HG03060 (cell line): ENCODE data around the gene ANTXRL.
"Not testable (repeated sequence)": the region's sequence is repeated elsewhere in the genome, so short reads cannot be mapped to it uniquely, and the experiment has no call there.

Experiments
- ATAC-seq: cut with Tn5 transposase; IDR thresholded peaks from one replicate; pipeline ENCODE4 v1.9.1; 2021; ENCODE audit warnings: low read depth, moderate number of reproducible peaks; ENCODE audit not compliant: unreplicated experiment

The ANTXRL gene

DNA sequence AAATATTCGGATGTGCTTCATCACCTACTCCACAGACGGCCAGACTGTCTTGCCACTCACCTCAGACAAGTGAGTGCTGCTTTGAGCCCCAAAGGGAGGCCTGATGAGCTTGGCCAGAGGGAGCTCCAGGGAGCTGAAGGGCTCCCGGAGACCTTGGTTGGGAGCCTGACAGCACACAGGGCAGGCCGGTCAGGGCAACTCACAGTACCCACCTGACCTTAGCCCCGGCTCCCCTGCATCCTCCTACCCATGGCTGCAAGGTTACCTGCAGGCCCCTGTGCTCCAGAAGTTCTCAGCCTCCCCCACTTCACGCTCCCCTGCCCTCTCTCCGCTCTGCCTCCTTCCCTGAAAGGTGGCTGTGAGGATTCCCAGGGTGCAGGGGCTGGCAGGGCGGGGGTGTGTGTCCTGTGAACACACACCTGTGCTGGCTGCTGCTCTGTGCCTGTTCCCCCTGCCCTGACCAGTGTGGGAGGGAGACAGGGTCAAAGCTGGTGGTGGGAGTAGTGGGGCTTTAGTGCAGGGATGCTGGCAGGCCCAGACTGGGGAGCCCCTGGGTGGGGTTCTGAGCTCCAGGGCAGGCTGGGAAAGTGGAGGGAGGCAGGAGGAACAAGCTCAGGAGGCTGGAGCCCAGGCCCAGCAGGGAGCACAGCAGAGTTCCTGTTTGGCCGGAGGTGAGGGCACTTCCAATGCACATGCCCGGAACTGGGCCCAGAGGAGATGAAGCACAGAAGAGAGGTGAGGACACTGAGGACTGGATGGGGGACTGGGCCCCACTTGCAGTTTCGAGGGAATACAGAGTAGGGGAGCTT, 7.2 kb downstream of the ANTXRL start:
- ATAC-seq = no peak

DNA sequence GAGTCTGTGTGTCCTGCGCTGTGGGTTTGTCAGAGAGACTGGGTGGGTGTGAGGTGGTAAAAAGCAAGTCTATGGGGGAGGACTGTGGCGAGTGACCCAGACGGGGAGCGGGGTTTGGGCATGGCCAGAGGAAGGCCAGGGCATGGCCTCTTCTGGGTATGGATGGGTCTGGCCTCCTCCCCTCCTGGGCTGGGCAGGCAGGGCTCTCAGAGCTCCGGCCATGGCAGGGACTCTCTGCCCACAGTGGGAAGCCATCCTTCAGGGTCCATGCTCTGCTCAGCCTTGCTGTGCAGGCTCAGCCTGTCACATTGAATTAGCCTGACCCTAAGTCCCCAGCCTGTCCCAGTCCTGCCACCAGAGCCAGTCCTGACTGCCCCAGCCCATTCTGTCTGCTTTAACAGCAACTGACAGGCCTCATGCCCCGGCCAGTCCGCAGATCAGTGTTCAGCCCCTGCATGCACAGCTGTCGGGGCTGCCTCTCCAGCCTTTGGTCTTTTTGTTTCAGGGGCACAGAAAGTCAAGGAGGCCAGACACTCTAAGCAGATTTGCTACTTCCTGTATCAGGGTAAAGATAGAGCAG, 7.9 kb downstream of the ANTXRL start:
- ATAC-seq = no peak

DNA sequence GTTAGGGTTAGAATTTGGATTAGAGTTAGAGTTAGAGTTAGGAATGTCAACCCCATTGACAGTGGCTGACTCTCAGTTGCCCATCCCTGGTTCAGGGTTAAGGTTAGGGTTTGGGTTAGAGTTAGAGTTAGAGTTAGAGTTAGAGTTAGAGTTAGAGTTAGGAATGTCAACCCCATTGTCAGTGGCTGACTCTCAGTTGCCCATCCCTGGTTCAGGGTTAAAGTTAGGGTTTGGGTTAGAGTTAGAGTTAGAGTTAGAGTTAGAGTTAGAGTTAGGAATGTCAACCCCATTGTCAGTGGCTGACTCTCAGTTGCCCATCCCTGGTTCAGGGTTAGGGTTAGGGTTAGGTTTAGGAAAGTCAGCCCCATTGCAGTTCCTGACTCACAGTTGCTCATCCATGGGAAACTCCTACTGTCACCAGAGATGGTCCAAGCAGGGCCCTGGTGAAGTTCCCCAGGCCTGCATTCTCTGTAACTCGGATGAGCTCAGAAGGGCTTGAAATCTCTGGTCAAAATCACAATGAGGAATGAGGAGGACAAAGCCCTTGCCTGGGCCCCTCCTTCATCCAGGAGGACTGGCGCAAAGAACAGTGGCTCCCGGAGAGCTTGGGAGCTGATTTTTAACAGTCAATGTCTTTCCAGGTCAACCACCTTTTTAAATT, 8.7 kb downstream of the ANTXRL start:
- not testable (repeated sequence) for ATAC-seq

- ATAC-seq = not testable (repeated sequence)
Observed at GRCh38 chr10:46296086-46296485, 9.3 kb downstream of the ANTXRL start.

GRCh38 chr10:46296641-46297141, 9.9 kb downstream of the ANTXRL start:
- ATAC-seq = no peak

- ATAC-seq = no peak
Observed at GRCh38 chr10:46297406-46298204, 10.8 kb downstream of the ANTXRL start.

DNA sequence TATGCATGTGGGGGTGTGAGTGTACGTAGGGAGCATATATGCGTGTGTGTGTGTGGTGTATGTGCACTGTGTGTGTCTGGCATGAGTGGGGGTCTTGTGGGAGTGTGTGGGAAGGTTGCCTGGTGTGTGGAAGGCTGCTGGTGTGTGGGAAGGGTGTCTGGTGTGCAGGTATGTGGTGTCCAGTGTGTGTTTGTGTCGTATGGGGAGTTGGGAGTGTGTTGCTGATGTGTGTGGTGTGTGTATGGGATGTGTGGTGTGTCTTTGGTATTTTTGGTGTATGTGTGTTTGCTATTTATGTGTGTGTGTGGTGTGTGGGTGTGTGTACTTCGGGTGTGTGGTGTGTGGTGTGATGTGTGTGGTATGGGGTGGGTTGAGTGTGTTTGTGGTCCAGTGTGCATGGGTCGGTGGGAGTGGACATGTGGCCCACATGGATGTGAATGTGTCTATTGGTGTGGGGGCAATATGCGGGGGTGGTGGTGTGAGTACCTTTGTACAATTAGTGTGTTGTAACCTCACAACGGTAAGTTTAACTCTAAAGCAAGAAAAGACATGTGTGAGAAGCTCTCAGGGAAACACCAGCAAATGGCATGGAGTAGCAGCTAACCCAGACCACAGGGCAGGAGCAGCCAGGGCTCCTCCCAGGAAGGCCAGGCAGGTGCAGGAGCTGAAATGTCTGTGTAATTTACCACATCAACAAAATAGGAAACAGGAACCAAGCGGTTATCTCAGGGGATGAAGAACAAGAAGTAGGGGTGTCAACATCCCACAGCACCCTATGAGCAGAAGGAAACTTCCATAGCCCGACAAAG, 11.9 kb downstream of the ANTXRL start:
- no peak for ATAC-seq

GRCh38 chr10:46299286-46299535, 12.4 kb downstream of the ANTXRL start:
- ATAC-seq = no peak

DNA sequence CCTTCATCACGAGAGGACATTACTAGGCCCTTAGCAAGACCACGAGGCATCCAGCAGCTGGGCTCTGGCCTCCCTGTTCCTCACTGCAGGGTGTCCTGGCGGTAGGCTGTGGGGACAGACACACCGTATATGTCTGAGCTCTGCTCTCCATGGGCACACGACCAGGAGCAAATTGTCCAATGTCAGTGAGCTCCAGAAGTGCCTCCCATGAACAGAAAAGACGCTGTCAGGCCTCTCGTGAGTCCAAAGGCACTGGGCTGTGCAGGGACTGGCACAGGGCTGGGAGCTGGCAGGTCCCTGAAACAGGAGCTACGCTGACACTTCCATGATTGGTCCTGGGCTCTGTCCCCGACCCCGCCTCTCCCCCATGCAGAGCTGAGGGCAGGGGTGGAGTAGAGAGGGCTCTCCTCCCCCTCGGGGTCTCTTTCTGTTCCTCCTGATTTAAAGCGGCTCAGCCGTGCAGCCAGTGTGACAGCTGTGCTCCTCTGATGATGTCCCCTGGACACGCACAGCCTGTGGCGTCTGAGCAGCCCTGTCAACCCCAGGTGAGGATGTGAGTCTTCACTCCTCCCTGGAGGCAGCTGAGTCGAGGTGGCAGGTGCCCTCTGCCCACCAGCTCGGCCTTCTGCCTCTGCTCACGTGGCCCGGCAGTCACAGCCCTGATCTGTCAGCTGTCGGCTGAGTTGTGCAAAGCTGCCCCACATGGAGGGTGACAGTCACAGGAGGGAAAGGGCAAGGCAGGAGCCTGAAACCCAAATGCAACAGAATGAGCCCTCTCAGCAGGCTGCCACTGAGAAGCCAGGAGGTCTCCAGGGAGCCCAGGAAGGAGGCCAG, 13.0 kb downstream of the ANTXRL start:
- ATAC-seq = no peak

DNA sequence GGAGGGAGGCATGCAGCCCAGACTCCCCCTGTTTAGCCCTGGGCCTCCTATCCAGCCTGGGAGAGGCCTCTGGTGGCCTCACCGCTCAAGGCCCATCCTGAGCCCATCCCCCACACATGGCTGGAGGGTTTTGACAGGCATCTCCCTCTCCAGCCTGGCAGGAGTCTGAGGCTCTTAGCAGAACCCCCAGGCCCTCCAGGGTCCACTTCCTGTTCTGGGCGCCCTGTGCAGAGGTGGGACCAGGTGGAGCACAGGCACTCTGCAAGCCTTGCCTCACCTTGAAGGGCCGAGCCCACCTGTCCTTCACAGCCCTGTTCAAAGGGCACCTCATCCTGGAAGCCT, 13.5 kb downstream of the ANTXRL start:
- not testable (repeated sequence) for ATAC-seq

GRCh38 chr10:46301056-46301645, 14.4 kb downstream of the ANTXRL start:
- ATAC-seq = no peak

DNA sequence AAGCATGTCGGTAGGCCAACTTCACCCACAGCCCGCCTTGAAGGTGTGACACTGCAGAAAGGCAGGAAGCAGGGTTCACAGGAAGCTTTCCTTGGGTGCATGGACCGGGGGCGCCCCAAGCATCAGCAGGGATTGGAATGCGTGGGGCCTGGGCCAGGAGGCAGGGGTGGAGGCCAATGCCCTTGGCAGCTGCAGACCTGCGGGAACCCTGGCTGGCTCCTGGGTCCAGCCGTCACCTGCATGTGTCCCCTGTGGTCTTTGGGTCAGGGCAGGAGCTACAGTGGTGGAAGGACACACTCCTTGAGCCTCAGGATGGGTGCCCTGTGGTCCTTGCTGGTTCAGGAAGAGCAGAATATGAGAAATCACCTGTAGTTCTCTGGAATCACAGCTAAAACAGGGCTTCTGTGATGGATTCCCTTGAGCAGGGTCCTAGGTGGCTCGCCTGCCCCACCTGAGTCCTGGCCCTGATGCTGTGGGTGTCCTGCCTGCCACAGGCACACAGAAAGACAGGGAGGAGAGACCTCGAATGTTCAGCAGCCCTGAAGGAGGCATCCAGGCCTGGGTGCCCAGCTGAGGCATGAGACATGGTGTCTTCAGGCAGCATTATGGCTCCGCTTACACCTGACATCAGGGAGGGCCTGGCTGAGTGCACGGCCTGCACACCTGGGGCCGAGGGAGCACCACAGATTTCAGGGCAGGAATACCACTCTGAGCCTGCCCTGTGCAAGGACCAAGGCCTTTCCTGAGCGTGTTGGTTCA, 15.1 kb downstream of the ANTXRL start:
- no peak for ATAC-seq

GRCh38 chr10:46302765-46303352, 16.1 kb downstream of the ANTXRL start:
- not testable (repeated sequence) for ATAC-seq

DNA sequence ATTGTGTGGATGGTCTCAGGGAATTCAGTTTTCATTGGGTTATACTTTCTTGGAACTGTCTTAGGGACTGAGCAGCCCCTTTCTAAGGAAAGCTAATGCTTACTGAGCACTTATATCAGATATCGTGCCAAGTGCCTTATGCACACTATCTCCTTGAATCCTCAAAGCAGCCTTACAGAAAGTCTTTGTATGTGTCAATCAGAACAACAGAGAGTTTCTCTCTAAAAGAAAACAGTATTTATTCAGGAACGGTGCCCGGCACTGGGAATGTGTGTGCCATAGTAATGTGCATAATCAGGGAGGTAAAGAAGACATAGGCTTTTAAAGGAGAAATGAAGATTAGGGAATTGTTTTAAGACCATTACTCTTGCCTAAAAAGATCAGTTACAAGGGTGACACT, 17.3 kb downstream of the ANTXRL start:
- no peak for ATAC-seq

GRCh38 chr10:46304671-46305070, 17.9 kb downstream of the ANTXRL start:
- ATAC-seq = not testable (repeated sequence)

- no peak for ATAC-seq
Observed at GRCh38 chr10:46305079-46305818, 18.5 kb downstream of the ANTXRL start.

DNA sequence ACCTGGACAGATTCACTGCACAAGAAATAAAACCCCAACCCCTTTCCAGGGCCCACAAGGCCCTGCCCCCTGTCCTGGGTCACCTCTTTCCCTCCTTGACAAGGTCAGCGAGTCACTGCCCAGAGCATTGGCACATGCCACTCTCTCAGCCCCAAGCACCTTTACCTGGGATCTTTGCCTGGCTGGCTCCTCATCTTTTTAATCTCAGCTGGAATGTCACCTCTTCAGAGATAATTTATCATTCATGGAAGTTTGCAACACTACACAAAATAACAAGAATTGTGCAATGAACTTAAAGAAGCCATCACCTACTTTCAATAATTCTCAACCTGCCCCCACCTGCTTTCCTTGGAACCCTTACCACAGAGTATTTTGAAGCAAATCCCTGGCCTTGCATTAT, 19.2 kb downstream of the ANTXRL start:
- no peak for ATAC-seq
